NCI-H226 (cell line): ENCODE measurements around the gene ANTXR1.
"Not testable (repeated sequence)": the region's sequence is repeated elsewhere in the genome, so short reads cannot be mapped to it uniquely, and the experiment has no call there.

Source experiments
- DNase-seq: peaks from one replicate; pipeline ENCODE4 v3.0.0-alpha.2; 2015

ANTXR1 gene

DNA sequence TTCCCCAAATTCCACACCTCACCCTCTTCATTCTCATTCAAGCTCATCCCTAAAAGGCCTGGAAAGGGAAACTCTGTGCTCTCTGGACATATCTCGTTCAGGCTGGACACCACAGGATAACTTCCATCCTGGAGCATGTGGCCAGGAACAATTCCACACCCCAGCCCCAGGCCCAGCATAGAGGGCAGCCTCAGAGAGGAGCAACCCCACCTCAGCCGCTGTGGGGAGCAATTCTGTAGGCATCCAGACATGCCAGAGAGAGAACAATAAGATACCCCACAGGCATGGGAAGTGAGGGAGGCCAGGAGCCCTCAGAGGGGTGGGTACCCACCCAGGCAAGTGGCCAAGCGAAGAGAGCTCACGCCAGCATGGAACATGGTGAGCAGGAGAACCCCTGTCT, 230.7 kb downstream of the ANTXR1 start:
- no peak for DNase-seq

DNA sequence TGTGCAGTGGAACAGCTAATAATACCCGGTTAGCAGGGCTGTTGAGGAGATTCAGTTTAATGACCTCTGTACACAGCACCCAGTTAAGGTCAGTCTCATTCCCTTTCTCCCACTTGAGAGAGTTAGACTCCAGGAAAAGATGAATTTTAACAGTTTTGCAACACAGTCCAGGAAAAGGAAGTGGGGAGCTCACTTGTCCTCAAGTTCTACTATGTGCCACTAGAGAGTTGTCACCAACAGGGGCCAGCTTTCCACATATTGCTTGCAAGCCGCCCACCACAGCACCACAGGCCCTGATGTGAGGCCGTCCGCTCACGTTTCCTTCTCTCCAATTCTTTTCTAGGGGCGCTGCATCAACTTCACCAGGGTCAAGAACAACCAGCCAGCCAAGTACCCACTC, 231.9 kb downstream of the ANTXR1 start:
- DNase-seq: no peak

- DNase-seq: no peak
Measured at GRCh38 chr2:69247583-69247982, 234.6 kb downstream of the ANTXR1 start.

- DNase-seq: no peak
Measured at GRCh38 chr2:69248232-69248631, 235.3 kb downstream of the ANTXR1 start.

DNA sequence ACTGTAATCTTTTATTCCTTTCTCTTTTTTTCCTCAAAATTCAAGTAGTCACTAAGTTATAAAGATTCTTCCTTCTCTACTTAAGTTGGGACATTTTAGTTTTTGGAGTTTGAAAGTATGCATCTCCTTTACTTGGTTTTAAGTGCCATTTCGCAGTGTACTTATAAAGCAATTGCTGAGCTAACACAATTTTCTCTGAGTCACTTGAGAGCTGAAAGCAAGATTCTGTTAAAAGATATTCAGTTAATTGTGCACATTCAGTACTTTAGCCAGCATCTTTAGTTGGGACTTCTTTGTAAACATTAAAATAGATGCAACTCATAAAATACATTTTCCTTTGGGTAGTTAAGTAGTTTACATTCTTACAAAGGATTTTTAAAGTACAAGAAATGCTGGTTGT, 238.0 kb downstream of the ANTXR1 start:
- DNase-seq: no peak

DNA sequence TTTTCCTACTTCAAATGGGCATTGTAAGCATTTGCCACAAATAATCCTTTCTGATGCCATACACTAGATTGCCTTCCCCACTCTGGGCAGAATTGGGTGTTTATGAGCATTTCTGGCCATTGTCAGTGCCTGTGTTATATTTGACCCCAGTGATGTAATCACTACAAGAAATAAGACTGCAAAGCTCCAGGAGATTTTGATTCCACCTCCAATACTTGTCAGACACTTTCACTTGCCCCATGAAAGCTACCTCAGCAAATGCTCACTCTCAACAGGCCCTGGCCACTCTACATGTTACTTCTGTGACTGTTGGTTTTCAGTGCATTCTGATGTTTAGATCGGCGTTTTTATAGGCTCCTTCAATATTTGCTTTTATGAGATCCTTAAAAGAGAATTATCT, 239.0 kb downstream of the ANTXR1 start:
- no peak for DNase-seq

GRCh38 chr2:69253112-69253511, 240.1 kb downstream of the ANTXR1 start:
- DNase-seq: no peak

GRCh38 chr2:69253611-69254301, 240.8 kb downstream of the ANTXR1 start:
- DNase-seq: peak; percentile 100

DNA sequence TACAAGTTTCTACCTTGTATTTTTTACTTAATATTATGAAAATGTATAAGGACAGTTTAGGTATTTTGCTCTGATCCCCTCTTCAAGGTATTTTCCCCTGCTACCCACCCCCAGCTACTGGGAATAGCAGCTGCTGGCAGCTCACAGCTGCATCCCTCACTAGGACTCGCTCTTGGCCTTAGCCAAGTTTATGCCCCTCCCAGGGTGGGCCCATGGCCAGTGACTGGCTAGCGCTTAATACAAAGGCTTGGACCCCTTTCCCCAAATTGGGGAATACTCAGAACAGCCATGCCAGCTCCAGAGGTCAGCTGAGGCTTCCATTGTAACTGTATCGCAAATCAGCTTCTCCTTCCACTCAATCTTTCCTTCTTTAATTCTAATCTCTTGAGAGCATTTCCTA, 242.8 kb downstream of the ANTXR1 start:
- no peak for DNase-seq

- DNase-seq: not testable (repeated sequence)
Measured at GRCh38 chr2:69259994-69260591, 247.1 kb downstream of the ANTXR1 start.

DNA sequence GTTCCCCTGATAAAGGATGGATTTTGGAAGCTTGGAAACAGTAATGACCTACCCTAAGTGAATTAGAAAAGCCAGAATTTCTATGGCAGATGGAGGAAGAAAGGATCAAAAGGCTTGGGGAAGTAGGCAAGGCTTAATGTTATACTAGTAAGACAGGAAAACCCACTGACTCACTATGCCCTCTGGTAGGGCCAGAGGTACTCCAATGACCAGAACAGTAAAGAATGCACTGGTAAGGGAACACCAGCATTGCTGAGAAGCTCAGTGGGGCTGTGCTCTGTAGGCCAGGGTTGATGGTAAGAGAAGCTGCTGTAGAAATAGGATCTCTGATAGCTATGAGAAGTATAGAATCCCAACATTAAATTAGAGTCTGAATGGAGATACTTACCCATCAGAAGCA, 247.7 kb downstream of the ANTXR1 start:
- no peak for DNase-seq

- no peak for DNase-seq
Measured at GRCh38 chr2:69269330-69269729, 256.4 kb downstream of the ANTXR1 start.

DNA sequence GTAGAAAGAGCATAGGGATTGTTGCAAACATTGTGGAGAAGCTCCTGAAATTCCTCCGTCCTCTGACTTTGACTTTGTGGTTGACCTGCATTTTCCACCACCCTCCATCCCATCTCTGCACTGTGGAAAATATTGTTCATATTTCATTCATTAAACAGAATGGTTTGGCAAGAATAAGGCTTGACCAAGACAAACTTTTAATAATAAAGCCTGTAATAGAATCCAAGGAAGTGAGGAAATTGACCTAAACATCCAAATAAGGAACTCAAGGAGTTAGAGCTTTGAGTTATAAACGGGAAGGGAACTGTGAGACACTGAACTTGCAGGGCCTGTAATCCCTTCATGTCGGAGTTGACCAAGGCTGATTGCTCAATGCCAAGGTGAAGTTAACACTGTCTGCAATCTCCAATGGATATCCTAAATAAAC, 258.9 kb downstream of the ANTXR1 start:
- no peak for DNase-seq

GRCh38 chr2:69272803-69273471, 260.0 kb downstream of the ANTXR1 start:
- no peak for DNase-seq

- DNase-seq: no peak
Measured at GRCh38 chr2:69275490-69275889, 262.5 kb downstream of the ANTXR1 start.

- peak; percentile 25 for DNase-seq
Measured at GRCh38 chr2:69278366-69278765, 265.4 kb downstream of the ANTXR1 start.

DNA sequence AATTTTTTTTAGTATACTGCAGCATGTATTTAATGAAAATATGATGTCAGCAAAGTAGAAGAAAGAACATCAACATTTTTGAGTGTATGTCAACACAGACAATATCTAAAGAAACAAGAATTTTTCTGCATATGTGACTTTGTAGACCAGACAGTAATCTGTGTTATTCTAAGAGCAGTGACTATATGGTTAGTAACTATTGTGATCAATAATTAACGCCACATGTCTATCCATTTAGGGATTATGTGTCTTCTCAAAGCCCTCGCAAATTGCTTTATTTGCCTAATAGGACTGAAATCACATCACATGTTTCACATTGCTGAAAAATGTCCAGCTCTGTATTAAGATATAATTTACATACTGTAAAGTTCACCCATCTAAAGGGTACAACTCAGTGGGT, 266.2 kb downstream of the ANTXR1 start:
- no peak for DNase-seq

DNA sequence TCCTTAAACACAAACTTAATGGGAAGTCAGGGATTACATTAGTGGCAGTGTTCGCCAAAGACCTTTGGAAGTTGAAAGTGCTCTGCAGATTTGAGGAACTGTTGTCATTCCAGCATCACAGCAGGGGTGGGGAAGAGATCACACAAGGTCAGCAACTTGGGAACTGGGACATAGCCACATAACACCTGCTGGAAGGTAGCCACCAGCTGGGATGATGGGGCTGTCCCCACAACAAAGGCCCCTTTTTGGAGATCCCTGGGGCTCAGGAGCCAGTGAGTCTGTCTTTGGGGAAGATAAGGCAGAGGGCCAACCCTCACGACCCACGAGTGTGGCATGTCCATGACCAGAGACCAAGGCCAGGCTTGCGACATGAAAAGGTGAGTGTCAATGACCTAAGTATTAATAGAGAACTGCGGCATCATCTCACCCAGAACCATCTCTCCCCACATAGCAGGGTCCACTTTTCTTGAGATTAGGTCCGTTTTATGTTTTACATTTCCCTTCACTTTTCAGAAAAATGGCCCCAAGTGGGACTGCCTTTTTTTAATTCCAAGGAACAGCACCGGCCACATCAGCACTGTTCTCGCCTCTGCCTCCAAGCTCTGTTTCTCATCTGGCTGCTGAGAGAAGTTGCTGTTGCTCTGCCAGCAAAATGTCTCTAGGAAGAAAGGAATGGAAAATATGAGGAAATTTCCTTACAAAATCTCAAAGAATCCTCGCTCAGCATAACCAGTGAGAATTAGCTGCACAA, 267.1 kb downstream of the ANTXR1 start:
- DNase-seq: no peak

DNA sequence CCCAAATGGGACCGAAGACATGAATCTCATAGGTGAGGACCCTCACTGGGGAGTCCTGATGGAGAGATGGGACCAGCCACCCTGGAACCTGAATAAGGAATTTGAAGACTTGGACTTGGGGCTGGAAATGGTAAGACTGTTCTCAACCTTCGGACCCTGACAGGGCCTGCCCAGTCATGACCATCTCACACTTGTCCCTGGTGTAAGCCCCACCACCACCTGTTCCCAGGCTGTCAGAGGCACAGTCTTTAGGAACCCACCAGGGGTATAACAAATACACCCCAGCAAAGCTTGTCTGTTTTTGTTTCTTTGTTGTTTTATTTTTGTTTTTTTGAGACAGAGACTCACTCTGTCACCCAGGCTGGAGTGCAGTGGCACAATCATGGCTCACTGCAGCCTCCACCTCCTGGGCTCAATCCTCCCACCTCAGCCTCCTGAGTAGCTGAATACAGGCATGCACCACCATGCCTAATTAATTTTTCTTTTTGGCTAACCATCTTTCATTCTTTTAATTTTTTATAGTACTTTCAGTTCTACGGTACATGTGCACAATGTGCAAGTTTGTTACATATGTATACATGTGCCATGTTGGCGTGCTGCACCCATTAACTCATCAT, 267.9 kb downstream of the ANTXR1 start:
- DNase-seq: no peak

DNA sequence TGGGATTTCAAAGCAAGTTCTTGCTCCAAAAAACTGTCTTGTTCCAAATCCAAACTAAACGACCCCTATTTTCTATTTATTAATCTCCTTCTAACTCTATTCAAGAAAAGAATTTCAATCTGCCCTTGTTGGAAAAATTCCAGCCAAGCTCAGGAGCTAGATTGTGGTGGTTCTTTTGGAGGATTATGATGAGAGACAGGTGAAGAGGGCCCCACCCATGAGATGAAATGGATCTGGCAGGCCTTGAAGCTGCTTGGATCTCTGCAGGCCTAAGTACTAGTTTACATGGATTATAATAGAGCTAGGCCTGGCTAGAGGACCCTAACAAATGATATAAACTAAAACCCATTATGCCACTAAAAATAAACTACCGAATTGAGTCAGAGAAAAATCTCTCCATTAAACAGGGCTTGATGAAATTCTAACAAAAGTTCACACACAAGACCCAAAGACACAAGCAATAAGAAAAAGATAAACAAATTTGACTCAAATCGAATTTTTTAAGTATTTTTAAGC, 272.5 kb downstream of the ANTXR1 start:
- DNase-seq: no peak

- DNase-seq: no peak
Measured at GRCh38 chr2:69287544-69287943, 274.6 kb downstream of the ANTXR1 start.

DNA sequence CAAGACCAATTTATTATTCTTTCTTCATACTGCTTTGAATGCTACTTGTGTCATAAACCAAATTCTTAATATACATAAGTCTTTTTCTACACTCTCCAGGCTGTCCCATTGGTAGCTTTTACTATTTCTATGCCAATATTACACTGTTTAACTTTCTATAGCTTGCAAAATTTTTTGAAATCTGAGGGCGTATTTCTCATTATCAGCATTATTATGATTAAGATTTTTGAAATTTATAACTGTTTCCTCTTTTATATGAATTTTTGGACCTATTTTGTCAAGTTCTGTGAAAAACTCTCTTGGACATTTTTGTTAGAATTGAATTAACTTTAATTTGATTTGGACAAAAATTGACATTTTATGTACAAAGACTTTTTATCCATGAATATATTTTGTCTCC, 275.4 kb downstream of the ANTXR1 start:
- DNase-seq: no peak
